HepG2 (cell line): Measurements from ENCODE around the gene GGA1. TPM values are rescaled to one million over a fixed set of nuclear protein-coding genes. Genes with fewer than 3 reads are reported as not detected.
A peak's percentile ranks its signal among the peaks of the same experiment; 100 is the strongest.

Experiments used
- ARHGAP35 ChIP-seq: sonication (generic); formaldehyde crosslinking; IDR thresholded peaks from 2 replicates; pipeline ENCODE4 v1.9.0; 2022; ENCODE audit warnings: mild to moderate bottlenecking, inconsistent platforms, moderate library complexity, missing genetic modification reagents, borderline replicate concordance
- ATF1 ChIP-seq: IDR thresholded peaks from 2 replicates; pipeline ENCODE4 v1.6.1; 2016; ENCODE audit warnings: mild to moderate bottlenecking, control low read depth
- ETV5 ChIP-seq: IDR thresholded peaks from 2 replicates; pipeline ENCODE4 v1.6.1; 2018; ENCODE audit warnings: missing biosample characterization, missing genetic modification reagents, inconsistent platforms, borderline replicate concordance
- FOXO1 ChIP-seq: sonication (generic); formaldehyde crosslinking; IDR thresholded peaks from 2 replicates; pipeline ENCODE4 v1.4.0; 2020; ENCODE audit warnings: missing genetic modification reagents
- HDAC1 ChIP-seq: sonication (generic); formaldehyde crosslinking; IDR thresholded peaks from 2 replicates; pipeline ENCODE4 v1.5.1; 2020; ENCODE audit warnings: mild to moderate bottlenecking, missing genetic modification reagents
- HOXA3 ChIP-seq: sonication (generic); formaldehyde crosslinking; IDR thresholded peaks from 2 replicates; pipeline ENCODE4 v1.5.0; 2020; ENCODE audit warnings: missing genetic modification reagents
- IRF2 ChIP-seq: IDR thresholded peaks from 2 replicates; pipeline ENCODE4 v1.6.1; 2018; ENCODE audit warnings: missing genetic modification reagents, missing compliant biosample characterization
- SAP130 ChIP-seq: IDR thresholded peaks from 2 replicates; pipeline ENCODE4 v1.6.1; 2016; ENCODE audit warnings: low read depth
- ZBTB7A ChIP-seq: sonication (generic); formaldehyde crosslinking; IDR thresholded peaks from 2 replicates; pipeline ENCODE4 v1.8.0; 2022; ENCODE audit warnings: mild to moderate bottlenecking, missing genetic modification reagents
- ZFY ChIP-seq: sonication (generic); formaldehyde crosslinking; IDR thresholded peaks from 2 replicates; pipeline ENCODE4 v1.4.0; 2020; ENCODE audit warnings: missing genetic modification reagents
- ZMYM4 ChIP-seq: sonication (generic); formaldehyde crosslinking; IDR thresholded peaks from 2 replicates; pipeline ENCODE4 v1.8.1; 2023; ENCODE audit warnings: mild to moderate bottlenecking, missing genetic modification reagents
- ZNF326 ChIP-seq: sonication (generic); formaldehyde crosslinking; IDR thresholded peaks from 2 replicates; pipeline ENCODE4 v1.4.0; 2020; ENCODE audit warnings: missing genetic modification reagents, borderline replicate concordance
- ZNF337 ChIP-seq: sonication (generic); formaldehyde crosslinking; IDR thresholded peaks from 2 replicates; pipeline ENCODE4 v1.5.1; 2020; ENCODE audit warnings: missing genetic modification reagents, low read depth, mild to moderate bottlenecking, borderline replicate concordance
- ZNF468 ChIP-seq: sonication (generic); formaldehyde crosslinking; IDR thresholded peaks from 2 replicates; pipeline ENCODE4 v1.8.0; 2022; ENCODE audit warnings: mild to moderate bottlenecking, moderate library complexity, missing genetic modification reagents
- ZNF564 ChIP-seq: sonication (generic); formaldehyde crosslinking; IDR thresholded peaks from 2 replicates; pipeline ENCODE4 v1.8.1; 2023; ENCODE audit warnings: mild to moderate bottlenecking, missing genetic modification reagents
- ZNF670 ChIP-seq: sonication (generic); formaldehyde crosslinking; IDR thresholded peaks from 2 replicates; pipeline ENCODE4 v1.8.0; 2022; ENCODE audit warnings: mild to moderate bottlenecking, missing genetic modification reagents, borderline replicate concordance
- ZSCAN9 ChIP-seq: IDR thresholded peaks from 2 replicates; pipeline ENCODE4 v1.6.1; 2016; ENCODE audit warnings: borderline replicate concordance
- polyA plus RNA-seq, 8 experiments: library from polyadenylated mRNA; depleted of rRNA in 3 of 8; stranded (reverse) in 7 of 8; unstranded in 1 of 8; fragments of >200 nt; fragmentation: Illumina TruSeq in 4 of 8; extraction: Trizol in 4 of 8; gene quantifications; 2 replicates each; pipeline versions ENCODE4 v1.2.1 to v1.2.3, GENCODE V29; 2011 to 2016; ENCODE audit warnings: low read depth in 4 of 8, missing spikeins in 1 of 8, mixed read lengths in 1 of 8; ENCODE audit not compliant: insufficient read depth in 1 of 8
- total RNA-seq, 5 experiments: library from RNA; depleted of rRNA; stranded (reverse); fragments of >200 nt; fragmentation: Illumina TruSeq; extraction: Trizol; gene quantifications; 2 replicates each; pipeline ENCODE4 v1.2.3, GENCODE V29; 2016; ENCODE audit warnings: low read depth in 1 of 5
- TF ChIP-seq, protein P1 (sequence below): sonication (generic); formaldehyde crosslinking; IDR thresholded peaks from 2 replicates; pipeline ENCODE4 v1.8.0; 2022; ENCODE audit warnings: missing genetic modification reagents, mild to moderate bottlenecking, borderline replicate concordance
- TF ChIP-seq, protein P2 (sequence below): sonication (generic); formaldehyde crosslinking; IDR thresholded peaks from 2 replicates; pipeline ENCODE4 v1.4.0; 2020; ENCODE audit warnings: mild to moderate bottlenecking, missing genetic modification reagents
- TF ChIP-seq, protein P3 (sequence below): sonication (generic); formaldehyde crosslinking; IDR thresholded peaks from 2 replicates; pipeline ENCODE4 v1.9.0; 2022; ENCODE audit warnings: missing genetic modification reagents, mild to moderate bottlenecking, borderline replicate concordance
- TF ChIP-seq, protein P4 (sequence below): IDR thresholded peaks from 2 replicates; pipeline ENCODE4 v1.6.1; 2012; ENCODE audit warnings: low read depth, low read length, improper control_type of control experiment
- TF ChIP-seq, protein P5 (sequence below): sonication (generic); formaldehyde crosslinking; IDR thresholded peaks from 2 replicates; pipeline ENCODE4 v1.5.1; 2020; ENCODE audit warnings: missing genetic modification reagents, mild to moderate bottlenecking, borderline replicate concordance

Gene GGA1
- total and polyA plus RNA-seq, 2 of the 13 experiments (the other 11 are each of a cell fraction or from before 2014, with no cell fraction given), result 29.1 to 87.2 TPM

DNA sequence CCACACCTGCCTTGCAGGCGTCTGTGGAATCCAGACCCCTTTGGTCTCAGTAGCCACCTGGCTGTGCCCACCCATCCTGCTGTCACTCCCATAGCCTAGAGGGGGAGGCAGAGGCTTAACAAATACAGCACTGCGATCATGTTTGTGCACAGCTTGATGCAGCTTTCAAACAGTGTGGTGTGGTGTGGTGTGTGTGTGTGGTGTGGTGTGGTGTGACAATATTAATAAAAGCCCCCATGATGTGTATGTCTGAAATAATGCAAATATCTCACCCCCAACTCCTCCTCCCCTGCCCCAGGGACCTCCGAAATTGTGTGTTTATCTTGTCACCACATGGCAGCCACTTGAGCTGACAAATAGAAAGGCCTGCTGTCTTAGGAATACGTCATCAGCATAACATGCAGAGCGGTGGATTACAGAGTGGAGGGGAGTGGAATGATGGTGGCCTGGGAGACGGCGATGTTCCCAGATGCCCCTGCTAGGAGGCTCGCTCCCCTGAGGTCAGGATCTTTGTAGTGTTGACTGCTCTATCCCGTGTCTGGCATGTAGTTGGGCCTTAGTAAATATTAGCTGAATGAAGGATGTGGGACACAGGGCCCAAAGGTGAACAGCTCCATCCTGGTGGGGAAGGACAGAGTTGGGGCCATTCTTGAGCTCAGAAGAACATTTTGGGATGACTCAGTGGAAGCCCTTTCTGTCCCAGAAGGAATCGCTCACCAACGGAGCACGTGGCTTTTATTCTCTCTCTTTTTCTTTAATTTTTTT is 52.7 kb downstream of the GGA1 start (continued):
- TF ChIP-seq, protein P1, sequence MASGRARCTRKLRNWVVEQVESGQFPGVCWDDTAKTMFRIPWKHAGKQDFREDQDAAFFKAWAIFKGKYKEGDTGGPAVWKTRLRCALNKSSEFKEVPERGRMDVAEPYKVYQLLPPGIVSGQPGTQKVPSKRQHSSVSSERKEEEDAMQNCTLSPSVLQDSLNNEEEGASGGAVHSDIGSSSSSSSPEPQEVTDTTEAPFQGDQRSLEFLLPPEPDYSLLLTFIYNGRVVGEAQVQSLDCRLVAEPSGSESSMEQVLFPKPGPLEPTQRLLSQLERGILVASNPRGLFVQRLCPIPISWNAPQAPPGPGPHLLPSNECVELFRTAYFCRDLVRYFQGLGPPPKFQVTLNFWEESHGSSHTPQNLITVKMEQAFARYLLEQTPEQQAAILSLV (CRISPR knock-in tag), result no peak
- TF ChIP-seq ZNF337 (CRISPR knock-in tag) (no peak), HDAC1 (CRISPR knock-in tag) (peak; percentile 80), ZMYM4 (no peak), ETV5 (CRISPR knock-in tag) (peak; percentile 51; the same call in 1 of the 2 replicates), IRF2 (CRISPR knock-in tag) (peak; percentile 64), ZNF468 (CRISPR knock-in tag) (no peak), HOXA3 (peak; percentile 77; the same call in 1 of the 2 replicates), ZNF326 (no peak), ZNF564 (CRISPR knock-in tag) (no peak), ZBTB7A (CRISPR knock-in tag) (no peak), ARHGAP35 (CRISPR knock-in tag) (no peak), ZSCAN9 (no peak; the same call in 1 of the 2 replicates), ZFY (CRISPR knock-in tag) (peak; percentile 67), ZNF670 (CRISPR knock-in tag) (peak; percentile 67; the same call in 1 of the 2 replicates), FOXO1 (CRISPR knock-in tag) (peak; percentile 81), ATF1 (CRISPR knock-in tag) (peak; percentile 42; the same call in 1 of the 2 replicates), SAP130 (CRISPR knock-in tag) (peak; percentile 92)
- TF ChIP-seq, protein P2, sequence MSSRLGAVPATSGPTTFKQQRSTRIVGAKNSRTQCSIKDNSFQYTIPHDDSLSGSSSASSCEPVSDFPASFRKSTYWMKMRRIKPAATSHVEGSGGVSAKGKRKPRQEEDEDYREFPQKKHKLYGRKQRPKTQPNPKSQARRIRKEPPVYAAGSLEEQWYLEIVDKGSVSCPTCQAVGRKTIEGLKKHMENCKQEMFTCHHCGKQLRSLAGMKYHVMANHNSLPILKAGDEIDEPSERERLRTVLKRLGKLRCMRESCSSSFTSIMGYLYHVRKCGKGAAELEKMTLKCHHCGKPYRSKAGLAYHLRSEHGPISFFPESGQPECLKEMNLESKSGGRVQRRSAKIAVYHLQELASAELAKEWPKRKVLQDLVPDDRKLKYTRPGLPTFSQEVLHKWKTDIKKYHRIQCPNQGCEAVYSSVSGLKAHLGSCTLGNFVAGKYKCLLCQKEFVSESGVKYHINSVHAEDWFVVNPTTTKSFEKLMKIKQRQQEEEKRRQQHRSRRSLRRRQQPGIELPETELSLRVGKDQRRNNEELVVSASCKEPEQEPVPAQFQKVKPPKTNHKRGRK (CRISPR knock-in tag), result no peak
- TF ChIP-seq, protein P3, sequence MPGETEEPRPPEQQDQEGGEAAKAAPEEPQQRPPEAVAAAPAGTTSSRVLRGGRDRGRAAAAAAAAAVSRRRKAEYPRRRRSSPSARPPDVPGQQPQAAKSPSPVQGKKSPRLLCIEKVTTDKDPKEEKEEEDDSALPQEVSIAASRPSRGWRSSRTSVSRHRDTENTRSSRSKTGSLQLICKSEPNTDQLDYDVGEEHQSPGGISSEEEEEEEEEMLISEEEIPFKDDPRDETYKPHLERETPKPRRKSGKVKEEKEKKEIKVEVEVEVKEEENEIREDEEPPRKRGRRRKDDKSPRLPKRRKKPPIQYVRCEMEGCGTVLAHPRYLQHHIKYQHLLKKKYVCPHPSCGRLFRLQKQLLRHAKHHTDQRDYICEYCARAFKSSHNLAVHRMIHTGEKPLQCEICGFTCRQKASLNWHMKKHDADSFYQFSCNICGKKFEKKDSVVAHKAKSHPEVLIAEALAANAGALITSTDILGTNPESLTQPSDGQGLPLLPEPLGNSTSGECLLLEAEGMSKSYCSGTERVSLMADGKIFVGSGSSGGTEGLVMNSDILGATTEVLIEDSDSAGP, result 0 out of 2 replicates have a peak, but pooled peaks have one; percentile 31
- TF ChIP-seq, protein P4, sequence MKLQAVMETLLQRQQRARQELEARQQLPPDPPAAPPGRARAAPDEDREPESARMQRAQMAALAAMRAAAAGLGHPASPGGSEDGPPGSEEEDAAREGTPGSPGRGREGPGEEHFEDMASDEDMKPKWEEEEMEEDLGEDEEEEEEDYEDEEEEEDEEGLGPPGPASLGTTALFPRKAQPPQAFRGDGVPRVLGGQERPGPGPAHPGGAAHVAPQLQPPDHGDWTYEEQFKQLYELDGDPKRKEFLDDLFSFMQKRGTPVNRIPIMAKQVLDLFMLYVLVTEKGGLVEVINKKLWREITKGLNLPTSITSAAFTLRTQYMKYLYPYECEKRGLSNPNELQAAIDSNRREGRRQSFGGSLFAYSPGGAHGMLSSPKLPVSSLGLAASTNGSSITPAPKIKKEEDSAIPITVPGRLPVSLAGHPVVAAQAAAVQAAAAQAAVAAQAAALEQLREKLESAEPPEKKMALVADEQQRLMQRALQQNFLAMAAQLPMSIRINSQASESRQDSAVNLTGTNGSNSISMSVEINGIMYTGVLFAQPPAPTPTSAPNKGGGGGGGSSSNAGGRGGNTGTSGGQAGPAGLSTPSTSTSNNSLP, result no peak
- TF ChIP-seq, protein P5, sequence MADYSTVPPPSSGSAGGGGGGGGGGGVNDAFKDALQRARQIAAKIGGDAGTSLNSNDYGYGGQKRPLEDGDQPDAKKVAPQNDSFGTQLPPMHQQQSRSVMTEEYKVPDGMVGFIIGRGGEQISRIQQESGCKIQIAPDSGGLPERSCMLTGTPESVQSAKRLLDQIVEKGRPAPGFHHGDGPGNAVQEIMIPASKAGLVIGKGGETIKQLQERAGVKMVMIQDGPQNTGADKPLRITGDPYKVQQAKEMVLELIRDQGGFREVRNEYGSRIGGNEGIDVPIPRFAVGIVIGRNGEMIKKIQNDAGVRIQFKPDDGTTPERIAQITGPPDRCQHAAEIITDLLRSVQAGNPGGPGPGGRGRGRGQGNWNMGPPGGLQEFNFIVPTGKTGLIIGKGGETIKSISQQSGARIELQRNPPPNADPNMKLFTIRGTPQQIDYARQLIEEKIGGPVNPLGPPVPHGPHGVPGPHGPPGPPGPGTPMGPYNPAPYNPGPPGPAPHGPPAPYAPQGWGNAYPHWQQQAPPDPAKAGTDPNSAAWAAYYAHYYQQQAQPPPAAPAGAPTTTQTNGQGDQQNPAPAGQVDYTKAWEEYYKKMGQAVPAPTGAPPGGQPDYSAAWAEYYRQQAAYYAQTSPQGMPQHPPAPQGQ (CRISPR knock-in tag), result no peak
